ENCODE measurements around the gene MATR3.
"Not testable (repeated sequence)": the region's sequence is repeated elsewhere in the genome, so short reads cannot be mapped to it uniquely, and the experiment has no call there.

The MATR3 gene

DNA sequence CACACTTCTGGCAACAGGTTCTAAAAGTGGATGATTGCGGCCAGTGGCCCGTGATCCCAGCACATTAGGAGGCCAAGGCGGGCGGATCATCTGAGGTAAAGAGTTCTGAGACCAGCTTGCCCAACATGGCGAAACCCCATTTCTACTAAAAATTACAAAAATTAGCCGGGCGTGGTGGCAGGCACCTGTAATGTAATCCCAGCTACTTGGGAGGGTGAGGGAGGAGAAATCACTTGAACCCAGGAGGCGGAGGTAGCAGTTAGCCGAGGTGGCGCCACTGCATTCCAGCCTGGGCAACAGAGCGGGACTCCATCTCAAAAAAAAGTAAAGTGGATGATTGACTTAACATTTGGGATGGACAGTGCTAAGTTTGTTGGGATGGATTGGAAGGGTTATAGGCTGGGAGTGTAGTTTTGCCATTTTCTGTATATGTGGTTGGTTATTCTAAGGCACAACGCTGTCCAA, 3.4 kb downstream of the MATR3 start:
- in situ Hi-C loops (cut with MboI; ENCODE audit: low sequenced_read_pairs) = no loop called here

DNA sequence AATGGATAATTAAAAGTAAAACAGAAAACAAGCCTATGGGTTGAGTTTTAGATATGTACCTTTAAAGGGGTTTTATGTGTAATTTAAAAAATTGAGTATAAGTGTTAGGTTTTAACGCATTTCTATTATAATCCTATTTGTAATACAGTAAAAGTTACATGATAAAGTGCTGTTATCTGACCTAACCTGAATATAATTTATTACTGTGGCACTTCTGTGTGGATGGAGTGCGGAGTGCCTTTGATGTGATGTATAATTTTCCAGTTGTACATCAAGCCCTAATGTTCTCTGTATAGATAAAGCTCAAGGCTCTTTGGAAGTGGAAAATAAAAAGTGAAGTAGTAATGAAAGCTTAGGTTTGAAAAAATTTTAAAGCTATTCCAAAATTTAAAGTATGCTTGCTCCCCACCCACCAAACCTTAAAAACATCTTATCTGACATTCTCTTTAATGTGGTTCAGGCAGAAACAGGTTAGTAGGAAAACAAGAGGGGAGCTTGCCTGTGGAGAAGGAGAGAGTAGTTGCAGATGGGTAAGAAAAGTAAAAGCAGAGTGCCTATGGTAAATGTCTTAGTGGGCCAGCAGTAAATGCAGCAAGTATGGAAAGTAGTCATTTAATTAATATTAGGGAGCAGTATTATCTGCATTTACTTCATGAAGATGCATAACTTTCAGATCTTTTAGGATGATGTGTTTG, 4.0 kb downstream of the MATR3 start:
- in situ Hi-C loops (cut with MboI; ENCODE audit: low sequenced_read_pairs) = no loop called here

DNA sequence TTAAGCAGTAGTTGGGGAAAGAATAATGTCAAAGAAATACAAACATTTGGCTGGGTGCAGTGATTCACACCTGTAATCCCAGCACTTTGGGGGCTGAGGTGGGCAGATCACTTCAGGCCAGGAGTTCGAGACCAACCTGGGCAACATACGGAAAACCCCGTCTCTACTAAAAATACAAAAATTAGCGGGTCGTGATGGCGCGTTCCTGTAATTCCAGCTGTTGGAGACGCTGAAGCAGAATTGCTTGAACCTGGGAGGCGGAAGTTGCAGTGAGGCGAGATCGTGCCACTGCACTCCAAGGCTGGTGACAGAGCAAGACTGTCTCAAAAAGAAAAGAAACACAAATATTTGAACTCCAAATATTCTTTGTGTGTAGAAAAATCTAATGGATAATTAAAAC, 4.7 kb downstream of the MATR3 start:
- in situ Hi-C loops (cut with MboI; ENCODE audit: low sequenced_read_pairs) = no loop called here

DNA sequence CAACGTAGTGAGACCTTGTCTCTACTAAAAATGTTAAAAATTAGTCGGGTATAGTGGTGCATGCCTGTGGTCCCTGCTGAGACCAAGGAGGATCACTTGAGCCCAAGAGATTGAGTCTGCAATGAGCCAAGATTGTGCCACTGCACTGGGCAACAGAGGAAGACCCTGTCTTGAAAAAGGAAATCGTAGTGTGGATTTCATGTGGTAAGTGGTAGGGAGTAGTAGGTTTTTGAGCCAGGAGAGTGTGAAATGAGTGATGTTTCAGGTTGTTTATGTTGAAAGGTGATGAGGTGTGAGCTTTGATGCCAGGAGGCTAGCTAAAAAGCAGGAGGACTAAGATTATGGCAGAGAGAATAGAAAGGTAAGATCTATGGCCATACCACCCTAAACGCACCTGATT, 5.9 kb downstream of the MATR3 start:
- in situ Hi-C loops (cut with MboI; ENCODE audit: low sequenced_read_pairs) = no loop called here

DNA sequence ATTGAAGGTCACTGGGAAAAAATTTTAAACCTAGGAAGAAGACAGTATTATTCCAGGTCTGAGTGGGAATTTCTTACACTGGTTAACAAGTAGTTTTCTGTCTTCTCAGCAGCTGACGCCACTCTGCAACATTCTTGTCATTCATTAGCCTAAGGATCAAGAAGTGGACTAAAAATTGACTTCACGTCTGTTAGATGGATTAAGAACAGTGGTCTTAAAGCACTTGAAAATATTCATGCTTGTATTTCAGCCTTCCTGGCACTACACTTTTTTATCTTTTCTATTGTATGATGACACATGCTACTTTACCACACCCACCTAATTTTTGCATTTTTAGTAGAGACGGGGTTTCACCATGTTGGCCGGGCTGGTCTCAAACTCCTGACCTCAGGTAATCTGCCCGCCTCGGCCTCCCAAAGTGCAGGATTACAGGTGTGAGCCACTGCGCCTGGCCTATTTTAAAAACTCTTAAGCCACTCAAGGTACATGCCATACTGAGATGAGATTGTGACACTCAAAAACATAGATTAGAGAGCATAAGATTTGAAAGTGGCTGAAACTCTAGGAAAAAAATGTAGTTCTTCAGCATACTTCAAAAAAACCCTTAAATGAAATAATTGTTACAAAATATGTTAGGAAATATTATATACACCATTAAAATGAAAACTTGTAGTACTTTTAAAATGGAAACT, 8.4 kb downstream of the MATR3 start:
- in situ Hi-C loops (cut with MboI; ENCODE audit: low sequenced_read_pairs) = no loop called here

DNA sequence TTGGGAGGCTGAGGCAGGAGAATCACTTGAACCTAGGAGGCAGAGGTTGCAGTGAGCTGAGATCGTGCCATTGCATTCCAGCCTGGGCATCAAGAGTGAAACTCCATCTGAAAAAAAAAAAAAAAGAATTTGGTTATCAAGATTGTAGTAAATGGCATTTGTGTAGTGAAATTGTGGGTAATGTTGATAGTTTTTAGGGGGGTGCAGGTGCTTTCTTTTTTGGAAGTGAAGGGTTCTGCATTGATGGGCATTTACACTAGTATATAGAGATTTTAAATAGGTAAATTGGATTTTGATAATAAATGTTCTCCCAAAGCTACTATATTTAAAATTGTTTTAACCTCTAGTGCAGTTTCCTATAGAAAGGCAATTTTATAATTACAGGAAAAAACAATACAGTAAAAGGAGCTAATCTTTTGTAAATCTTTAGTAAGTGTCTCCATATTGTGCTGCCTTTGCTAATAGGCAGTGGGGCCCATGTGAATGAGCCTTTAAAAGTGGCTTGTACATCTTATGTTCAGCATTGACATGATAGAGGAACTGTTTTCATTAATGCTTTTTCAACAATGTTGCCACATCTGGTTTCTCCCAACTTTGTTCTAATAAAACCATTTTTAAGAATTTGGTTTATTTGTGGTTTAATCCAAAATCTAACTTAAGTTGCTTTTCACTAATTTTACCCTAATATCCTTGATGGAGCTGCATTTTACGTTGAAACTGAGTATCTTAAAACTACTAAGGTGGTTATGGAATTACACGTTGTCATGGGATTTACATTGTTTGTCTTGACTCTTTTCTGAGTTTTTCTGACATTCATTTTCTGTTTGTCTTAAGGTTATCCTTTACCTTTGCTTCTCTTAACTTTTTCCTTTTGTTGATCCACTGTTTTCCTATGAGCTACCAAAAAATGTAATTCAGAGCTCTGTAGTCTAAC, 11.1 kb downstream of the MATR3 start:
- in situ Hi-C loops (cut with MboI; ENCODE audit: low sequenced_read_pairs) = no loop called here

DNA sequence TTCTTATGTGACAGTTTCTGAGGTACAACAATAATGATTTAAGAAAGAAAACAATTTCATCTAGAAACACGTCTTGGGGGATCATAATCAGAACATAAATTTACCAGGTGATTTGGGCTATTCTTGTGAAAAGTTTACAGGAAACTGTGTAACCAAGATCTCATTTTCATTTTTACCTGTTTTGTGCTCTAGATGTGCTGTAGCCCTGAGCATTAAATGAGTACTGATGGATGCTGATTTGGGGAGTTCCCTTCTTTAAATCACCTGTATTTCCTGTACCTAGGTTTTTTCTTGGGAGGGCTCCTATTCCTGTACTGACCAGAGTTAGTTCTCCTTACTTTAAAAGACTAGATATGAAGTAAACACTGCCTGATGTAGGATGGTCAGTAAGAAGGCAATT, 12.7 kb downstream of the MATR3 start:
- in situ Hi-C loops (cut with MboI; ENCODE audit: low sequenced_read_pairs) = no loop called here

DNA sequence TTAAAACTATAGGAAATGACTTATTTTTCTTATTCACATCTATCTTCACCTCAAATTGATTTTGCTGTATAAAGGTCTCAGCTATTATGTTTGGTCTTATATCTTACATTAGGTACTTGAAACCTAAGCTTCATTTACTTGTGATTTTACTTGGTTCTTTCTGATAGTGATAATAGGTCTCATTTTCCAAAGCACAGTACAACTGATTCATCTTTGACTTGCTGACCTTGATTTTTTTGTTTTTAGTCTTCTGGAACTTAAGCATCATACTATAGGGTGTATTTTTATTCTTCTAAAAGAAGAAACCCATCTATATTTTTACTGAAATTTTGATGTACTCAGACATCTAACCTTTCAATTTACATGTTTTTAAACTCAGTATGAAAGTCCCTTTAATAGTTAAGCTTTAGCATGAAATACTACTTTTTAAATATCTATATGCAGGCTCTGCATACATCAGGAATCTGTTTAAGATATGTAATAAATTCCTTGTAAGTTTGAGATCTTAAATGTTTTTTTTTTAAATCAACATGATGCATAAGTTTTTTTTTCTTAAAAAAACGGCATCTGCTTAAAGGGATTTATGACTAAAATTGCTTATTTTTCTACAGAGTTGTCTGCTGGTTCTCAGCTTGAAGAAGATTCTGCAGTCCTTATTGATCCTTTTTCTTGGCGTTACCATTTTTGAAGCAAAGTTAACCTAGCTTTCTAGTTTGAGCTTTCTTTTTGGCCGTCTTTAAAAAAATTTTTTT, 13.3 kb downstream of the MATR3 start:
- in situ Hi-C loops (cut with MboI; ENCODE audit: low sequenced_read_pairs) = no loop called here

DNA sequence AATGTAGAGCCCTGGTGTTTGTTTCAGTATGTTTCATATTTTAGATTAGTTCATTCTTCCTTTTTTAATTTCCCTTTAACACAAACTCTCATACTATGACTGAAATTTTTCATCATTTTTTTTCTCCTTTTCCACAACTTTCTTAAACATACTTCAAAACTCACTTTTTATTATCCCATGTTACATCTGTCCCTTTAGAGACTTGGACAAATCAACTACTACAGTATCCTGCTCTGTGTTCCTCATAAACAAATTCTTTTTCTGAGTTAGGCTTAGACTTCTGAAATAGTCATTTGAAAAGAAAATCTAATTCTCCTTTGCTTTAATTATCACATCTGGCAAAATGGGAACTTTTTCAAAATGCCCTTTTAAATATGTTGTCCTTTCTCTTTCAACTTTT, 15.3 kb downstream of the MATR3 start:
- in situ Hi-C loops (cut with MboI; ENCODE audit: low sequenced_read_pairs) = no loop called here

DNA sequence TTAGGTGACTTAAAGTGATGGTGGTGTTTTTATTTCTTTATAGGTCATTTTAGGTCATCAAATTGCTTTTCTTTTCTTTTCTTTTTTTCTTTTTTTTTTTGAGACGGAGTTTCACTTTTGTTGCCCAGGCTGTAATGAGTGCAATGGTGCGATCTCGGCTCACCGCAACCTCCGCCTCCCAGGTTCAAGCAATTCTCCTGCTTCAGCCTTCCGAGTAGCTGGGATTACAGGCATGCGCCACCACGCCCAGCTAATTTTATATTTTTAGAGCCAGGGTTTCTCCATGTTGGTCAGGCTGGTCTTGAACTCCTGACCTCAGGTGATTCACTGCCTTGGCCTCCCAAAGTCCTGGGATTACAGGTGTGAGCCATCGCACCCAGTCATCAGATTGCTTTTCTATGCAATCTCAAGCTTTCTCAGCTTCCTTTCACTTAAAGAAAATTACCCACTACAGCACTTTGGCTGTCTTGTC, 17.2 kb downstream of the MATR3 start:
- in situ Hi-C loops (cut with MboI; ENCODE audit: low sequenced_read_pairs) = not testable (repeated sequence)

DNA sequence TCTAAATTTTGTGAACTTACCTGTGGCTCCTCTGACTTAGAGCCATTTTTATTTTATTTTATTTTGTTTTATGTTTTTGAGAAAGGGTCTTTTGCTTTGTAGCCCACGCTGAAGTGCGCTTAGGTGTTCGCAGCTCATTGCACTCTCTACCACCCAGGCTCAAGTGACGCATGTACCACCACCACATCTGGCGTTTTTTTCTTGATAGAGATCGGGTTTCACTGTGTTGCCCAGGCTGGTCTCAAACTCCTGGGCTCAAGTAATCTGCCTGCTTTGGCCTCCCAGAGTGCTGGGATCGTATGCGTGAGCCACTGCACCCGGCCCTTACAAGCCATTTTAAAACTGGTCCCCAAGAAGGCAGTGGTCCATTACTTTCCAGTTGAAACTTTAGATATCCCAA, 18.5 kb downstream of the MATR3 start:
- in situ Hi-C loops (cut with MboI; ENCODE audit: low sequenced_read_pairs) = no loop called here

DNA sequence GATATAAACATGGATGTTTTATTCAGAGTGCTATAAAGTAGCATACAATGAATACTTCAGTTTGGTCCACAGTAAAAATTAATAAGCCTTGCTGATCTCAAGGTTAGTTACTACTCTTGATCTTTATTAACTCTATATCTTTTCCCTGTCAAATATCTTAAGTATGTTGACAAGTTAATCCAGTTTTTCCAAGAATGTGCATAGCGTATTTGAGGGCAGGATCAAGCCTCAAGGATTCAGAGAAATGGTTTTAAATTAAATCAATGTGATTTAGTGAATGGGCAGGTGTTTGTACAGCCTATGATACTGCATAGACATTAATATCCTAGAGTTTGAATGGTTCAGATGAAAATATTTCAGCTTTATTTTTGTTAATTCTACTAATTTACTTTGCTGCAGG, 20.7 kb downstream of the MATR3 start:
- in situ Hi-C loops (cut with MboI; ENCODE audit: low sequenced_read_pairs) = no loop called here

DNA sequence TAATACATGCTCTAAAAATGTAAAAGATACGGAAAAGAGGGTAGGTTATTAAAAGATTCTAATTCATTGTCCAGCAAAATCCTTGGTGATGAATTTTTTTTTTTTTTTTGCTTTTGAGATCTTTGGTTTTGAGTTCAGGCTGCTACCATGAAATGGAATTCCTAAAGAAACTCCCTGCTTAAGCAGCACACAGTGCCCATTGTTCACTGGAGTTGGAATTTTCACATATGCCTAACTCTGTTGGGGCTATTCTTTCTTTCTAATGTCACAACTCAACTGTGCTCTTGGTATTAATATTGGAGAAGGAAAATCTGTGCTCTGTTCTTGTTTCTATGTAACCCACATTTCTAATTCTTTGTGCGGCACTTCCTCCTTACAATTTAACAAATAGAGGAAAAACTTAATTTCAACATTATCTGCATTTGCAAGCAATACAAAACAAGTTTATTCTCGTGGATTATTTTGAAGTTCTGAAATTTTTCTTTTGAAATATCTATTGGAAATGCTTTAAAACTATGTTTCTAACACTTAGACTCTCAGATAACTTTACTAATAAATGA, 21.6 kb downstream of the MATR3 start:
- in situ Hi-C loops (cut with MboI; ENCODE audit: low sequenced_read_pairs) = no loop called here

DNA sequence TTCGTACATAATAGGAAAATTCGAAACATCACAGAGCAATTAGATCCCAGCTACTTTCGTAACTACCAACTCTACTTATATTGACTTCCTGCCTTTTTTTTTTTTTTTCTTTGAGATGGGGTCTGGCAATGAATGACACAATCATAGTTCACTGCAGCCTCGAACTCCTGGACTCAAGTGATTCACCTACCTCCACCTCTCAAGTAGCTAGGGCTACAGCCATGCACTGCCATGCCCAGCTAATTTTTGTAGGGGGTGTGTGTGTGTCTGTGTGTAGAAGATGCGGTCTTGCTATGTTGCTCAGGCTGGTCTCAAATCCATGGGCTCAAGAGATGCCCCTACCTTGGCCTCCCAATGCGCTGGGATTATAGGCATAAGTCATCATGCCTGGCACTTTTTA, 42.3 kb downstream of the MATR3 start:
- in situ Hi-C loops (cut with MboI; ENCODE audit: low sequenced_read_pairs) = no loop called here

DNA sequence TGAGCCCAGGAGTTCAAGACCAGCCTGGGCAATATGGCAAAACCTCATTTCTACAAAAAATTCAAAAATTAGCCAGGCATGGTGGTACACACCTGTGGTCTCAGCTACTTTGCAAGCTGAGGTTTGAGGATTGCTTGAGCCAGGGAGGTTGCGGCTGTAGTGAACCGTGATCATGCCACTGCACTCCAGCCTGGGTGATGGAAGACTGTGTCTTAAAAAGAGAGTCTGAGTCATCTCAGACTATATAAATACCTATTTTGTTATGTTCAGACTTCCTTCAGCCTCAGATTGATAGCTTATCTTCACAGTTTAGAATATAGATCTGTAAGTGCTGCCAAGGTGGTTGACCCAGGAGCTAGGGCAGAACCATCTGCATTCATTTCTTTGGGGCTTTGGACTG, 46.5 kb downstream of the MATR3 start:
- in situ Hi-C loops (cut with MboI; ENCODE audit: low sequenced_read_pairs) = no loop called here

DNA sequence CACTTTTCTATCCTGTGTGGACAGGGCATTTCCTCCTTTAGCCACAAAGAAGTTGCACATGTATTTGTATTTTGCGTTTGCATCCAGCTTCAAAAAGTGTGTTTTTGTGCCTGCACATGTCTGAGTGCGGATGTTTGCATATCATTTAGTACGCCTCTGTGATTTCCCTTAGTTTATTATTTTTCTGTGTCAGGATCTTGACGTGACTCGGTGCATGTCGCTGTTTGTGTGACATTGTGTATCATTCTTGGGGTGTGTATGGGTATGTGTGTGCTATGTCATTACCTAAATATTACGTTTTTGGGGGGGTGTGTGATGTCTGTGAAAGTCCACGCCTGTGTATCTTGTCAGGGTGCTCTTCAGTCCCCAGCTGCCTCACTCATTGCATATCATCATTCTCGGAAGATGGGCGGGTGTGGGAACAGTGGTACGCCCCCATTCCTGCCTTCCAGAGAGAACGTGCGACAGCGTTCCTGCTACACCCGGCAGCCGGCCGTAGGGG, 47.7 kb downstream of the MATR3 start:
- in situ Hi-C loops (cut with MboI; ENCODE audit: low sequenced_read_pairs) = no loop called here

DNA sequence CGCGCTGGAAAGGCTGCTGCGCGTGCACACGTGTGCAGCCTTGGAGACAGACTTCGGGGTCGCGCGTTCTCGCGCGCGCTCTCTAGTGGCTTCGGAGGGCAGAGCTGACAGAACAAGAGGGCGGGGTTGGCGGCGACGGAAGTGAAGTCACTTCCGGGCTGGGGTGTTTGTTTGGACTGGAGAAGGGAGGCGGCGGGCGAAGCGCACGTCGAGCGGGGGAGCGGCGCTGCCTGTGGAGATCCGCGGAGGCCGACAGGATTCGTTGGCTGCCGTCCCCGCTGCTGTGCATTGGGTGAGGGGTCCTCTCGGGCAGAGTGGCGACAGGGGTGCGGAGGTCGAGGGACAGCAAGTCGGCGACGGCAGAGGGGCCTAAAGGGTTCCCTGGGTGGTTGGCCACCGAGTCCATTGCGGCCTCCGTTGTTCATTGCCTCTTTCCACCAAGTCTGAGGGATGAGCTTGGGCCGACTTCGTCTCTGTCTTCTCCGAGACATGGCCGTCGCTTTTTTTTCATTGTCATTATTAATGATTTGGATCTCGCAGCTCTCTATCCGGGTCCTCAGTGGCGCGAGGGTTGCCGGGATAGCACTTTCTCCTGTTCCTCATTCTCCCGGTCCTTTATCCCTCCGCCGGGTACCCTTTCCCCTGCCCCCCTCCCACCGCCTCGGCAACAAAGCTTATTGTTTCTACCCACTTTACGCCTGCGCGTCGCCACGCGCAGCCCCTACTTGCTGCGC, 48.3 kb downstream of the MATR3 start, which contains the start of gene PAIP2:
Gene PAIP2 (plus strand): TSS at position 166 of the 734 bp plus-strand sequence. CDS start 21,931 bp downstream, outside the sequence.
- in situ Hi-C loops (cut with MboI; ENCODE audit: low sequenced_read_pairs) = no loop called here

DNA sequence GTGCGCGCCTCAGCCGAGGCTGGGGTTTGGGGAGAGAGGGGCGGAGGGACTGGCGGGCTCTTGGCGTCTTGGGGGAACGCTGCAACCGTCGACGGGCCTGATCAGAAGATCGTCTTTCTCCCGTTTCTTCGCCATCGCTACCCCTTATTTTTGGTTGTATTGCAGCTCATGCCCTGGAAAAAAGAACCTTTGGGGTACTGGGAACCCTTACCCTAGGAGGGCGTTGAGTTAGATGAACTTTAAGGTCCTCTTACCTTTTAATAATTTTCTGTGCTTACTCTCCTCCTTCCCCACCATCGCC, 48.8 kb downstream of the MATR3 start:
- in situ Hi-C loops (cut with MboI; ENCODE audit: low sequenced_read_pairs) = no loop called here

DNA sequence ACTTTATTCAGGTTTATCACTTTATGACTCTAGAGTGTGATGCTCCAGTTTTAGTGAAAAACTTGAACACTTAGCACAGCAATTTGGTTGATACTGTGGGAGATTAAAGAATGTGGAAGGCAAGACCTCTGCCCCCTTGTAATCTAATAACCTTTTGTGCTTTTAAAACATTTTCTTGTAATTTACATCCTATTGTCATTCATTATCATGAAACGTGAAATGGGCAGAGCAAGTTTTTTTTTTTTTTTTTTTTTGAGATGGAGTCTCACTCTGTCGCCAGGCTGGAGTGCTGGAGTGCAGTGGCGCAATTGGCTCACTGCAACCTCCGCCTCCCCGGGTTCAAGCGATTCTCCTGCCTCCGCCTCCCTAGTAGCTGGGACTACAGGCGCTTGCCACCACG, 49.9 kb downstream of the MATR3 start:
- in situ Hi-C loops (cut with MboI; ENCODE audit: low sequenced_read_pairs) = no loop called here

DNA sequence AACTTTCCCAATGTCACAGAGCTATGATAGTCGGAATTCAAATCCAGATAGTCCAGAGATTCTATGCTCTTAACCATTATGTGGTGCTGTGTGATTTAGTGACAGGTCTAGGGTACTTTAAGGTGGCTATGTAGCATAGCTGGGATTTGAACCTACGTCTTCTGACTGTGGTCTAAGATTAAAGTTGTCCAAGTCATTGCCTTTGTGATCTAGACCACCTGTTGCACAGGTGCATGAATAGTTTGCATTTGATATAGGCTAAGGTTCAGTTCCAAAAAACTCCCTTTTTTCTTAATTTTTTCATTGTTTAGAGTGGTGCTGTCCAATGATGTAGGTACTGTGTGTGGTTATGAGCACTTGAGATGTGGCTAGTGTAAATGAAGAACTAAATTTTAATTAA, 50.6 kb downstream of the MATR3 start:
- in situ Hi-C loops (cut with MboI; ENCODE audit: low sequenced_read_pairs) = no loop called here
